Gastrocnemius medialis (tissue), 4 donors: ENCODE data around the gene ZXDC.

Experiments
- CTCF ChIP-seq, 5 experiments: fragments of 450-650 bp in 3 of 5; fragments of 200-600 bp in 2 of 5; sonication (generic) in 2 of 5; IDR thresholded peaks in 4 of 5; conservative IDR thresholded peaks in 1 of 5; 1 replicate in 4 of 5; 2 replicates in 1 of 5; pipeline ENCODE4 v1.5.1; 2016 to 2019; ENCODE audit warnings: antibody characterized with exemption in 5 of 5, mild to moderate bottlenecking in 3 of 5, moderate library complexity in 3 of 5
- POLR2A ChIP-seq, 2 donors: fragments of 450-650 bp; IDR thresholded peaks; one replicate each; pipeline ENCODE4 v1.6.1; 2017; ENCODE audit warnings: antibody characterized with exemption in 2 of 2, mild to moderate bottlenecking in 2 of 2, moderate library complexity in 2 of 2

GRCh38 chr3:126518779-126519177, 43.1 kb upstream of the ZXDC start:
- no peak for TF ChIP-seq CTCF (IDR thresholded peaks at IDR 0.05 in 4 of 5, conservative IDR thresholded peaks at IDR 0.05 in 1 of 5)
- TF ChIP-seq POLR2A (IDR thresholded peaks at IDR 0.05), result no peak
